Type B pancreatic cell (in vitro differentiated cells): ENCODE data around the gene ZNF768. TPM values are rescaled to one million over a fixed set of nuclear protein-coding genes. Genes with fewer than 3 reads are reported as not detected.

Experiments used
- DNase-seq: peaks from one replicate; pipeline ENCODE4 v3.0.0; 2021; ENCODE audit warnings: mixed read lengths; ENCODE audit not compliant: unreplicated experiment; ENCODE audit errors: extremely low spot score
- H3K27ac Mint-ChIP-seq: 2 replicates; pipeline ENCODE4 v1.8.0; 2021; ENCODE audit warnings: mild to moderate bottlenecking, mixed read lengths
- H3K27me3 Mint-ChIP-seq: 2 replicates; pipeline ENCODE4 v1.8.0; 2021; ENCODE audit warnings: mixed read lengths
- H3K36me3 Mint-ChIP-seq: 2 replicates; pipeline ENCODE4 v1.8.0; 2021; ENCODE audit warnings: mixed read lengths
- H3K4me1 Mint-ChIP-seq: one replicate; pipeline ENCODE4 v1.8.0; 2021; ENCODE audit warnings: mixed read lengths; ENCODE audit not compliant: unreplicated experiment
- H3K4me3 Mint-ChIP-seq: 2 replicates; pipeline ENCODE4 v1.8.0; 2021; ENCODE audit warnings: mild to moderate bottlenecking, mixed read lengths
- H3K9me3 Mint-ChIP-seq: 2 replicates; pipeline ENCODE4 v1.8.0; 2021; ENCODE audit warnings: mixed read lengths
- CTCF ChIP-seq: fragments of 200-600 bp; sonication (generic); conservative IDR thresholded peaks from 2 replicates; pipeline ENCODE4 v1.5.0; 2021; ENCODE audit warnings: antibody characterized with exemption, mild to moderate bottlenecking
- total RNA-seq: library from RNA; stranded (reverse); gene quantifications from 2 replicates; pipeline ENCODE4 v1.2.1, GENCODE V29; 2021; ENCODE audit warnings: low replicate concordance

Gene ZNF768
- total RNA-seq, 1 donor from 2014 or later: 58.7 TPM

GRCh38 chr16:30569746-30570635 is 43.6 kb upstream of the ZNF768 start:
- no peak for TF ChIP-seq CTCF
- Mint-ChIP-seq H3K27ac (peak overlapping the region; percentile 83), H3K4me1 (peaks cover 36% of the 10 kb centered on the region), H3K4me3 (peak overlapping the region; percentile 93), H3K27me3 (no peaks in the 10 kb centered on the region), H3K9me3 (no peaks in the 10 kb centered on the region), H3K36me3 (peaks cover 4% of the 10 kb centered on the region)
- DNase-seq: no peak

GRCh38 chr16:30569281-30569680 is 42.9 kb upstream of the ZNF768 start:
- Mint-ChIP-seq H3K27me3 (no peaks in the 10 kb centered on the region), H3K4me1 (peaks cover 30% of the 10 kb centered on the region), H3K4me3 (no peak overlapping the region), H3K27ac (no peak overlapping the region), H3K9me3 (no peaks in the 10 kb centered on the region), H3K36me3 (no peaks in the 10 kb centered on the region)
- no peak for TF ChIP-seq CTCF
- no peak for DNase-seq

- Mint-ChIP-seq H3K27ac (peak overlapping the region; percentile 94), H3K36me3 (no peaks in the 10 kb centered on the region), H3K27me3 (no peaks in the 10 kb centered on the region), H3K4me1 (peaks cover 30% of the 10 kb centered on the region), H3K9me3 (no peaks in the 10 kb centered on the region), H3K4me3 (peak overlapping the region; percentile 77)
- TF ChIP-seq CTCF: no peak
- DNase-seq: no peak
Measured at GRCh38 chr16:30567991-30568638, 41.7 kb upstream of the ZNF768 start.

- Mint-ChIP-seq H3K9me3 (no peaks in the 10 kb centered on the region), H3K27me3 (no peaks in the 10 kb centered on the region), H3K27ac (peak overlapping the region; percentile 94), H3K4me3 (peak overlapping the region; percentile 77), H3K4me1 (peaks cover 30% of the 10 kb centered on the region), H3K36me3 (no peaks in the 10 kb centered on the region)
- no peak for DNase-seq
- no peak for TF ChIP-seq CTCF
Measured at GRCh38 chr16:30567160-30567990, 41.0 kb upstream of the ZNF768 start.

GRCh38 chr16:30566531-30566930 is 40.2 kb upstream of the ZNF768 start:
- DNase-seq: no peak
- Mint-ChIP-seq H3K9me3 (no peaks in the 10 kb centered on the region), H3K4me1 (peaks cover 22% of the 10 kb centered on the region), H3K27me3 (no peaks in the 10 kb centered on the region), H3K36me3 (no peaks in the 10 kb centered on the region), H3K4me3 (peak overlapping the region; percentile 5), H3K27ac (peak overlapping the region; percentile 49)
- TF ChIP-seq CTCF: no peak
